Breast epithelium (tissue), 3 donors: ENCODE measurements around the gene FBXO33.

Experiments used
- POLR2A ChIP-seq: fragments of 450-650 bp; IDR thresholded peaks from one replicate; pipeline ENCODE4 v1.6.1; 2016; ENCODE audit warnings: antibody characterized with exemption, mild to moderate bottlenecking, moderate library complexity
- POLR2AphosphoS5 ChIP-seq, 3 donors: sonication (generic); formaldehyde crosslinking; IDR thresholded peaks; one replicate each; pipeline ENCODE4 v1.6.1; 2017; ENCODE audit warnings: antibody characterized with exemption in 3 of 3
- TF ChIP-seq, protein P1 (sequence below), 3 donors: fragments of 450-650 bp; IDR thresholded peaks; one replicate each; pipeline ENCODE4 v1.5.1; 2016 to 2017; ENCODE audit warnings: antibody characterized with exemption in 3 of 3, mild to moderate bottlenecking in 3 of 3, moderate library complexity in 3 of 3

- TF ChIP-seq, protein P1, sequence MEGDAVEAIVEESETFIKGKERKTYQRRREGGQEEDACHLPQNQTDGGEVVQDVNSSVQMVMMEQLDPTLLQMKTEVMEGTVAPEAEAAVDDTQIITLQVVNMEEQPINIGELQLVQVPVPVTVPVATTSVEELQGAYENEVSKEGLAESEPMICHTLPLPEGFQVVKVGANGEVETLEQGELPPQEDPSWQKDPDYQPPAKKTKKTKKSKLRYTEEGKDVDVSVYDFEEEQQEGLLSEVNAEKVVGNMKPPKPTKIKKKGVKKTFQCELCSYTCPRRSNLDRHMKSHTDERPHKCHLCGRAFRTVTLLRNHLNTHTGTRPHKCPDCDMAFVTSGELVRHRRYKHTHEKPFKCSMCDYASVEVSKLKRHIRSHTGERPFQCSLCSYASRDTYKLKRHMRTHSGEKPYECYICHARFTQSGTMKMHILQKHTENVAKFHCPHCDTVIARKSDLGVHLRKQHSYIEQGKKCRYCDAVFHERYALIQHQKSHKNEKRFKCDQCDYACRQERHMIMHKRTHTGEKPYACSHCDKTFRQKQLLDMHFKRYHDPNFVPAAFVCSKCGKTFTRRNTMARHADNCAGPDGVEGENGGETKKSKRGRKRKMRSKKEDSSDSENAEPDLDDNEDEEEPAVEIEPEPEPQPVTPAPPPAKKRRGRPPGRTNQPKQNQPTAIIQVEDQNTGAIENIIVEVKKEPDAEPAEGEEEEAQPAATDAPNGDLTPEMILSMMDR (IDR thresholded peaks at IDR 0.05) = no peak
- TF ChIP-seq POLR2A = no peak
- TF ChIP-seq POLR2AphosphoS5 (IDR thresholded peaks at IDR 0.05) = no peak
Observed at GRCh38 chr14:39351708-39352107, 80.5 kb downstream of the FBXO33 start.
